Parathyroid adenoma (tissue), 2 donors: ENCODE data around the gene GCSAM.
A peak's percentile ranks its signal among the peaks of the same experiment; 100 is the strongest.

ENCODE experiments used
- H2AFZ ChIP-seq: fragments of 300-600 bp; sonication (generic); one replicate; pipeline ENCODE4 v1.7.0; 2017; ENCODE audit warnings: antibody characterized with exemption, mild to moderate bottlenecking
- H3K27ac ChIP-seq: fragments of 300-600 bp; sonication (generic); one replicate; pipeline ENCODE4 v1.7.0; 2017
- H3K27me3 ChIP-seq: fragments of 300-600 bp; sonication (generic); one replicate; pipeline ENCODE4 v1.7.0; 2017; ENCODE audit warnings: low read length; ENCODE audit not compliant: control insufficient read depth, insufficient read depth
- H3K36me3 ChIP-seq: fragments of 300-600 bp; sonication (generic); one replicate; pipeline ENCODE4 v1.7.0; 2017; ENCODE audit warnings: low read length; ENCODE audit not compliant: control insufficient read depth, insufficient read depth
- H3K4me1 ChIP-seq: fragments of 300-600 bp; sonication (generic); one replicate; pipeline ENCODE4 v1.7.0; 2017; ENCODE audit warnings: control low read depth
- H3K4me2 ChIP-seq: fragments of 300-600 bp; sonication (generic); one replicate; pipeline ENCODE4 v1.7.0; 2017; ENCODE audit warnings: low read length
- H3K4me3 ChIP-seq: fragments of 300-600 bp; sonication (generic); one replicate; pipeline ENCODE4 v1.7.0; 2017; ENCODE audit warnings: low read depth, low read length
- H3K79me2 ChIP-seq: fragments of 300-600 bp; sonication (generic); one replicate; pipeline ENCODE4 v1.7.0; 2017; ENCODE audit warnings: control low read depth
- H3K9ac ChIP-seq: fragments of 300-600 bp; sonication (generic); one replicate; pipeline ENCODE4 v1.7.0; 2017; ENCODE audit warnings: mild to moderate bottlenecking
- H3K9me3 ChIP-seq: fragments of 300-600 bp; sonication (generic); one replicate; pipeline ENCODE4 v1.7.0; 2017; ENCODE audit warnings: low read length; ENCODE audit not compliant: control insufficient read depth
- TF ChIP-seq, protein P1 (sequence below): fragments of 300-600 bp; sonication (generic); IDR thresholded peaks from one replicate; pipeline ENCODE4 v1.7.0; 2017; ENCODE audit warnings: antibody characterized with exemption, mild to moderate bottlenecking
- donor health status: primary hyperparathyroidism.

The GCSAM gene

DNA sequence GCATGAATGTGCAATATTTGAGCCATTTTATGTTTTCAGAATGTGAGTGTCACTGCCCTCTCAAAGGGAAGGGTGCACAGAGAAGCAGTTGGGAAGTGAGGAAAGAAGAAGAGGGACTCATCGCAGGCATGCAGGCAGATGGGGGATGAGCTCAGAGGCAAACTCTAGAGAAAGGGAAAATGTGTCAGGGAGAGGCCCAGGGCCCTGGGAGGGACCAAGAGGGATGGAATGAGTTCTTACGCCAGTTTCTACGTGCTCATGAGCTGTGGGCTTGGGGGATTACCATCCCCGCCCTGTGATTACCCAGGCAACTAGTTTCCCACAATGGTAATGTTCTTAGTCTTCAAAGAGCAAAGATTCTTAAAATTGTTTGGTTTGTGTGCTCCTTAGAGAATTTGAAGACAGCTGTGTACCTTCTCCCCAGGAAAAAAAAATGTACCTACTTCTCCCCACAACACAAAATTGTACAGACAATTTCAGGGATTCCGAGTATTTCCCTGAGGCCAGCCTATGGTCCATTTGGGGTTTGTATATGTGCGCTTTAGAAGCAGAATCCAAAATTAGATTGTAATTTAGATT is 17.8 kb downstream of the GCSAM start:
- H3K9ac ChIP-seq, result no peak overlapping the region
- H3K79me2 ChIP-seq, result no peaks in the 10 kb centered on the region
- H3K4me3 ChIP-seq, result no peak overlapping the region
- no peak overlapping the region for H3K4me2 ChIP-seq
- H2AFZ ChIP-seq, result no peak overlapping the region
- H3K36me3 ChIP-seq, result no peaks in the 10 kb centered on the region
- no peaks in the 10 kb centered on the region for H3K27me3 ChIP-seq
- no peaks in the 10 kb centered on the region for H3K9me3 ChIP-seq
- no peak overlapping the region for H3K27ac ChIP-seq
- H3K4me1 ChIP-seq, result no peaks in the 10 kb centered on the region
- TF ChIP-seq, protein P1, sequence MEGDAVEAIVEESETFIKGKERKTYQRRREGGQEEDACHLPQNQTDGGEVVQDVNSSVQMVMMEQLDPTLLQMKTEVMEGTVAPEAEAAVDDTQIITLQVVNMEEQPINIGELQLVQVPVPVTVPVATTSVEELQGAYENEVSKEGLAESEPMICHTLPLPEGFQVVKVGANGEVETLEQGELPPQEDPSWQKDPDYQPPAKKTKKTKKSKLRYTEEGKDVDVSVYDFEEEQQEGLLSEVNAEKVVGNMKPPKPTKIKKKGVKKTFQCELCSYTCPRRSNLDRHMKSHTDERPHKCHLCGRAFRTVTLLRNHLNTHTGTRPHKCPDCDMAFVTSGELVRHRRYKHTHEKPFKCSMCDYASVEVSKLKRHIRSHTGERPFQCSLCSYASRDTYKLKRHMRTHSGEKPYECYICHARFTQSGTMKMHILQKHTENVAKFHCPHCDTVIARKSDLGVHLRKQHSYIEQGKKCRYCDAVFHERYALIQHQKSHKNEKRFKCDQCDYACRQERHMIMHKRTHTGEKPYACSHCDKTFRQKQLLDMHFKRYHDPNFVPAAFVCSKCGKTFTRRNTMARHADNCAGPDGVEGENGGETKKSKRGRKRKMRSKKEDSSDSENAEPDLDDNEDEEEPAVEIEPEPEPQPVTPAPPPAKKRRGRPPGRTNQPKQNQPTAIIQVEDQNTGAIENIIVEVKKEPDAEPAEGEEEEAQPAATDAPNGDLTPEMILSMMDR, result no peak

DNA sequence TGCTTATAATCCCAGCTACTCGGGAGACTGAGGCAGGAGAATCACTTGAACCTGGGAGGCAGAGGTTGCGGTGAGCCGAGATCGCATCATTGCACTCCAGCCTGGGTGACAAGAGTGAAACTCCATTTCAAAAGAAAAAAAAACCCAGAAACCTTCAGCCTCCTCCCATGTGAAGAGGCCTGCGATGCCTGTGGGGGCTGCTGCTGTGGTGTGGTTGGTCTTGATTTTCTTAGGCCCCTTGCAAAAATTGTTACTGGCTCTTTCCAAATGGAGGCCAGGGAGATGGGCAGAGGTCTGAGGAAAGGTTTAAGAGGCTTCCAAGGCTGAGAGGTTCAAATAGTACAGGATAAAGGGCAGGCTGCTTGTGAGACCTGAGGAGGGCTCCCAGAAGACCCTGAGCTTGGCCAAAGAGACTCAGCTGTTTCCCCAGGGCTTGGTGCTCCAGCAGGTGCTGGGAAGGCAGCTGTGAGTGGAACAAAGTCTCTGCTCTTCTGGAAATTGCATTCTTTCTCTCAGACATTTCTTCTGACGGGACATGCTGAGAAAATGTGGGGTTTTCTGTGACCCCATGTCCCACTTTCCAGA is 18.4 kb downstream of the GCSAM start:
- no peak overlapping the region for H2AFZ ChIP-seq
- H3K4me1 ChIP-seq, result no peaks in the 10 kb centered on the region
- H3K4me3 ChIP-seq, result no peak overlapping the region
- no peaks in the 10 kb centered on the region for H3K9me3 ChIP-seq
- H3K27me3 ChIP-seq, result no peaks in the 10 kb centered on the region
- H3K79me2 ChIP-seq, result no peaks in the 10 kb centered on the region
- no peak overlapping the region for H3K4me2 ChIP-seq
- H3K36me3 ChIP-seq, result no peaks in the 10 kb centered on the region
- H3K9ac ChIP-seq, result no peak overlapping the region
- TF ChIP-seq, protein P1, result no peak
- H3K27ac ChIP-seq, result no peak overlapping the region

DNA sequence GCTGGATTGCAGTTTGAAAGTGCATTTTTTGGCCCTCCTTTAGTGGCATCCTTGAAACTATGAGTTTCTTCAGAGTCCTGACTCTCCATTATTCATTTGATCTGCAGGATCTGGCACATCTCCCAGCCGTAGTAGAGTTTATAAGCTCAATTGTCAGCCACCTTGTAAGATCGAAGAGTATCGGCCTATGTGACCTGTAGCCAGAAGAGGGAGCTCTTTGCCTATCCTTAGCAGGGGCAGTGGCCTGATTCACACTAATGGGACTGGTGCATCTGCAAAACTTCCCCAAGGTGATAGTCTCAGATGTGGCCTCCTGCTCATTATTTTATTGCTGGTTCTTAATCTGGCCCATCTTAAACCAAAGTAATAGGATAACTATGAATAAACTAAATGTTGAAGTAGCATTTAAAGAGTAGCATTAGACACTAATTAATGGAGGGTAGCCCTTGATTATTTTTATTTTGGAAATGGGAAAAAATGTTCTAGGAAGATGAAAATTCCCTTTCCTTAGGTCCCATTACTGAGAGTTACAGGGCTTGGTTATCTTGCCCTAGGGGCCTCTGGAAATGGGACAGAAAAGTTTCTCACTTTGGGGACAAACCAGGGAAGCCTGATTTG is 21.2 kb downstream of the GCSAM start:
- Histone ChIP-seq H3K4me3 (no peak overlapping the region), H3K36me3 (no peaks in the 10 kb centered on the region), H3K79me2 (no peaks in the 10 kb centered on the region), H3K9ac (no peak overlapping the region), H3K4me1 (no peaks in the 10 kb centered on the region), H2AFZ (no peak overlapping the region), H3K27ac (no peak overlapping the region), H3K9me3 (no peaks in the 10 kb centered on the region), H3K27me3 (no peaks in the 10 kb centered on the region), H3K4me2 (no peak overlapping the region)
- TF ChIP-seq, protein P1, result peak; percentile 41

DNA sequence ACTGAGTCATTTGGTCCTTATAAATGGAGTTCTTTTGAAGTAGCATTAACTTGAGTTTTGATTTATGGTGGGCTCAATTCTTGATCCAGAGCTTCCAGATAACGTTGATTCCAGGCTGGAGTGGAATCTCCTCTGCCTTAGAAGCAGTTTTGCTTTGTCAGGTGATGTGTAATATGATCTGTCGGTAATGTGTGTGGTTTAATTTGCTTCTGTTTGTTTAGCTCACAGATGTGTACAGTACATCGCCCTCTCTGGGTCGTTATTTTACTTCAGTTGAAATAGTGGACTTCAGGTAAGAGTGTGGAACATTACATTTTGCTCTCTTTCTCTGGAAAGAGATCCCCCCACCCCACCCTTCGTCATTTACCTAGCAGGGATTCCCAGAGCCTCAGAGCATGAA is 23.7 kb downstream of the GCSAM start:
- Histone ChIP-seq H3K27me3 (no peaks in the 10 kb centered on the region), H3K36me3 (no peaks in the 10 kb centered on the region), H3K4me1 (no peaks in the 10 kb centered on the region), H3K4me2 (peak overlapping the region; percentile 16), H2AFZ (peak overlapping the region; percentile 30), H3K79me2 (no peaks in the 10 kb centered on the region), H3K27ac (no peak overlapping the region), H3K4me3 (no peak overlapping the region), H3K9me3 (no peaks in the 10 kb centered on the region), H3K9ac (no peak overlapping the region)
- TF ChIP-seq, protein P1, result no peak

DNA sequence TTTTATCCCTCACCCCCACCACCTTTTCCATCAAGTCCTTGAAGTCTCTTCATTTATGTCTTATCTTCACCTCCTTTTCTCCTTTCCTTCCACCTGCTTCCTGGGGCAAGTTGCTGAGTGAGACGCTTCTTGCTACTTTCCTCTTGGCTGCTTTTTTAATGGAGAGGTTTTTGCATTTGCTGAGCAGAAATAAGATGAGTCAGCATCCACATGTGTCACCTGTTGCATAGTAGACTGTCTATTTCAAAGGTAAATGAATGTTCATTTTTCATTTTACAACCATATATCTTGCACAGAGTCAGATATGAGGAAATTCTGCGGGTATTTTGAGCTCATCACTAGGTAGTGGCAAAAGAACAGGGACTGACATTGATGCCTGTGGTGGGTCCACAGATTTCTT is 28.3 kb downstream of the GCSAM start:
- Histone ChIP-seq H3K4me2 (no peak overlapping the region), H2AFZ (no peak overlapping the region), H3K27me3 (no peaks in the 10 kb centered on the region), H3K9me3 (no peaks in the 10 kb centered on the region), H3K36me3 (no peaks in the 10 kb centered on the region), H3K79me2 (no peaks in the 10 kb centered on the region), H3K27ac (no peak overlapping the region), H3K4me1 (no peaks in the 10 kb centered on the region), H3K9ac (no peak overlapping the region), H3K4me3 (no peak overlapping the region)
- TF ChIP-seq, protein P1, result no peak
